GM04503 (cell line): ENCODE measurements around the gene SLC29A2.
"Not testable (repeated sequence)": the region's sequence is repeated elsewhere in the genome, so short reads cannot be mapped to it uniquely, and the experiment has no call there.

ENCODE experiments used
- DNase-seq: peaks from one replicate; pipeline ENCODE4 v3.0.0-alpha.2; 2012; ENCODE audit warnings: low read depth

The SLC29A2 gene

DNA sequence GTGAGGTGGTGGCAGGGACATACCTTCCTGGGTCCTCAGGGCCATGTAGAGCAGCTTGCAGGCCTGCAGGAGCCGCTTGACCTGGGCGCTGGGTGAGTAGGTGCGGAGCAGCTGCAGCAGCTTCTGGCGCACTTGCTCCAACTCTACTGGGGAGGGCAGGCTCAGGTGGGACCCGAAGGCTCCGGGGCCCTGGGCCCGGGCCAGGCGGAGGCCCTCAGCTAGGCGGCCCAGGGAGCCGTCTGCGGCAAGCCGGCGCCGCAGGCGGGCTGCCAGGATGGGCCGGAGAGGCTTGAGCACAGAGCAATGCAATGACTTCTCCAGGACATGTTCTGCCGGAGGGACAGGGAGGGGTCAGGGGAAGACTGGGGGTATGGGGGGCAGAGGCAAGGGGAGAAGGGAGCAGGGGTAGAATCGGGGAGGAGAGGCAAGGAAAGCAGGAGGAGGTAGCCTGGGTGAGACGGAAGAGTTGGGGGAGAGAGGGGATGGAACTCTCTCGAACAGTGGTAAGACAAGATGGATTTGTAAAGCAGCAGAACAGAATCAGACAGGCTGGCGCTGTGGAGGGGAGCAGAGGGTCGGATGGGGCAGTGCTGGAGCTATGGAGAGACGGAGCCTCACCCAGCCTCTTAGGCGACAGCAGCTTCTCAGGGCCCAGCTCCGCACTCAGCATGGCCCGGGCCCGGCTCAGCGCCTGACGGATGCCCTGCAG, 37.5 kb downstream of the SLC29A2 start:
- DNase-seq = no peak

DNA sequence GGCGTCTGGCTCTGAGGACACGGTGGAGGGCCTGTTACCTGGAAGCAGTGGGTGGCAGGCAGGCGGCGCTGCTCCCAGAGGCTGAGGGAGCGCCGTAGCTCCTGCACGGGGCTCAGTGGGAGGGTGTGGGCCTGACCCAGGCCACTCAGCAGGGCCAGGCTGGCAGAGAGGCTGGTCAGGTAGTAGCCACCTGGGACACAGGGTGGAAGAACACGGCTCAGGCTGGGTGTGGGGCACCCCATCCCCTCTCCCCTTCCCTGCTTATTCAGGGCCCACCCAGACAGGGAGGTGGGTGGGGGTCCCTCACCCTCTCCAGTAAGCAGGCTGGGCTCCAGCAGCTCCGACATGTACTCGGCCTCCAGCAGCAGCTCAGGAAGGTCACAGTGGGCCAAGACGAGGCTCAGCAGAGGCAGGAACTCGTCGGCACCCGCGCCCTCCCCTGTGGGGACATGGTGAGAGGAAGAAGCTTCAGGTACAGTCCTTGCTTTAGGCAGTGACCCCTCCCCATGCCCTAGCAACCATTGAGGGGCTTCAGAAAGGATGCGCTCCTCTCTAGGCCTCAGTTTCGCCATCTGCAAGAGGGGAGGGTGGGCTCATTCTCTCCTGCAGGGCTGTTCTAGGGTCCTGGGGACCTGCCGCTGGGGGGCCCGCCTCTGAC, 38.2 kb downstream of the SLC29A2 start:
- no peak for DNase-seq

DNA sequence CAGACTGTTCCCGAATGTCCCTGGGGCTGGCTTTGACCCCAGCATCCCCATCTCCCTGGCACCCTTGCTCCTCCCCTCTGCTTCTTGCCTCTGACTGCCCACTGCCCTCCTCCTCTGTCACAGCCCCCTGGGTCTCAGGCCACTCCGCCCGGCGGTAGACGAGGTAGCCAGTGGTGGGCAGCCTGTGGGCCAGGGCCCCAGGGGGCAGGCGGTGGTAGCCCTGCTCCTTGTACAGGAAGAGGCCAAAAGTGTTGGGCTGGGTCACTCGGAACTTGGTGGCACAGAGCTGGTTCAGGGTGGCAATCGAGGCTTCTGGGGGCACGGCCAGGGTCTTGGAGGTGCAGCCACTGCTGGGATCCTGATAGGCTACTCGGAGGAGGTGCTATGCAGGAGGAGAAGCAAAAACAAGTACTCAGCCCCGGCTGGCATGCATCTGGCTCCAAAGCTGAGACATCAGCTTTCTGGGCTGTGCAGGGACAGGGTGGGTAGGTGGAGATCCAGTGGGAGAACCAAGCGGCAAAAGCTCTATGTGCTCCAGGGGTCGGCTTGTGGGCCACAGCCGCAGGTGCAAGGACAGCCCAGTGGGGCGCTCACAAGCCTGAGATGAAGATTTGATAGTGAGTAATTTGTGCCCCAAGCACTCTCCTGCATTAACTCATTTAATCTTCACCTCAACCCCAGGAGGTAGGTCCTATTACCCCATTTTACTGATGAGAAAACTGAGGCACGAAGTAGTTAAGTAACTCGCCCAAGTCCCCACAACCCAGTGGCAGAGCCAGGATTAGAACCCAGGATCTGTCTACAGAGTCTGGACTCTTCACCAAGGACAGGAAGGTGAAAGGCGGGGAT, 39.0 kb downstream of the SLC29A2 start:
- no peak for DNase-seq

DNA sequence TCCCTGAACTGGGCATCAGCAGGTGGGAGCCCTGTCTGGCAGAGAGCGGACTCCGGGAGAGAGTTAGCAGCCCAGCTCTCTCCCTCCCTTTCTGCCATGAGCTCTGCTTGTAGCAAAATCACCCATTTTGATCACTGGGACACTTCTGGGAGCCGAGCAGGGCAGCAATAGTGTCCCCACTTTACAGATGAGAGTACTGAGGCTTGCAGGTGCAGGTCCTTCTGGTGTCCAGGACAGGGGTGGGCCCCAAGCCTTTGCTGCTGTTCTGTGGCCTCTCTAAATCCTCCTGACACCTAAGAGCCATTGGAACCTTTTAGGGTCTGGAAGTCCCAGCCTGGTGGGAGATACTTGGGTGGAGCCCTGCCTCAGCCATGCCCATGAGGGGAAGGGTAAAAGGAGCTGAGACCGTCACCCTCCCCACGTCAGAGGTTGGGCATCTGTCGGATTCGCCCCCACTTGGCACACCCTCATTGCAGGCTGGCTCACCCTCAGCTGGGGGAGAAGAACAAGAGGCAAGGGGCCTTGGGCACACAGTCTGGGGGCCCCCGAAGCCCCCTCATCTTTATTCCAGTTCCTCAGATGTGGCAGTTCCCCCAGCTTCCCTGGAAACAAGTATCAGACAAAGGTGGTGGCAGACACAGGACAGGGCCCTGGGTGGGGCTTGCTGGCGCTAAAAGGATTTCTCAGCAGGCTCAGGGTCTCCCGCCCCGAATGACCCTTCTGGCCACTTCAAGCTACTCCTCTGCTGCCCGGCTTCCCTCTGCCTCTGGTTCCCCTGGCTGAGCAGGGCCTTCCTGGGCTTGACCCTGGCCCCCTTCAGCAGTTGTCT, 39.8 kb downstream of the SLC29A2 start:
- no peak for DNase-seq

DNA sequence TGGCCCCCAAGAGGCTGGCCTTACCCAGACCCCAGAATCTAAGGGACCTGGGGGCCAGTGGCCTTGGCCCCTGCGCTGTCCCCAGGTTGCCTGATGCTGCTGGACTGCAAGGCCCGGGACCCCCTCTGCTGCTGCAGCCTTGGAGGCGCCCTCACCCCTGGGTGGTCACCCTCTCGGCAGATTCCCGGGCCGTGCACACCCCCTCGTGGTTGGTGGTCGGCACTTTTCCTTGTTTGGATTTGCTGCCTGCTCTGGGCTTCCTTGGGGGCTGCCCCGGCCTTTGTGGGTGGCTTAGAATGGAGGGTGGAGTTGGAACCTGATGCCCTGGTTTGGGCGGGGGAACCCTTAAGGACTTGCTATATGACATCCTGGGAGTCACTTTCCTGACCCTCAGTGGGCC, 40.6 kb downstream of the SLC29A2 start:
- DNase-seq = no peak

DNA sequence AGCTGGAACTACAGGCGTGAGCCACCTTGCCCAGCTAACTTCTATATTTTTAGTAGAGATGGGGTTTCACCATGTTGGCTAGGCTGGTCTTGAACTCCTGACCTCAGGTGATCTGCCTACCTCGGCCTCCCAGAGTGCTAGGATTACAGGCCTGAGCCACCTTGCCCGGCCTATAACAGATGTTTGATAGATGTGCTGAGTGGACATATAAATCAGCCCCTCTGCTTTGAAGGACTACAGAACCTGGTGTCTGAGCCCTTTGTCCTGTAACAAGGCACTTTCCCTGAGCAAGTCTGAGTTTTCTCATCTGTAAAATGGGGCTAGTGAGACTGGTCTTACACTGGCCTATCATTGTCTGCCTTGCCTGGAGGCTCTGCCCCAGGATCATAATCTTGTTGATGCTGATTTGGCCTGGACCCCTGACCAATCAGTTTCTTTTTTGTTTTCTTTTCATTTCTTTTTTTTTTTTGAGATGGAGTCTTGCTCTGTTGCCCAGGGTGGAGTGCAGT, 42.3 kb downstream of the SLC29A2 start:
- DNase-seq = no peak

DNA sequence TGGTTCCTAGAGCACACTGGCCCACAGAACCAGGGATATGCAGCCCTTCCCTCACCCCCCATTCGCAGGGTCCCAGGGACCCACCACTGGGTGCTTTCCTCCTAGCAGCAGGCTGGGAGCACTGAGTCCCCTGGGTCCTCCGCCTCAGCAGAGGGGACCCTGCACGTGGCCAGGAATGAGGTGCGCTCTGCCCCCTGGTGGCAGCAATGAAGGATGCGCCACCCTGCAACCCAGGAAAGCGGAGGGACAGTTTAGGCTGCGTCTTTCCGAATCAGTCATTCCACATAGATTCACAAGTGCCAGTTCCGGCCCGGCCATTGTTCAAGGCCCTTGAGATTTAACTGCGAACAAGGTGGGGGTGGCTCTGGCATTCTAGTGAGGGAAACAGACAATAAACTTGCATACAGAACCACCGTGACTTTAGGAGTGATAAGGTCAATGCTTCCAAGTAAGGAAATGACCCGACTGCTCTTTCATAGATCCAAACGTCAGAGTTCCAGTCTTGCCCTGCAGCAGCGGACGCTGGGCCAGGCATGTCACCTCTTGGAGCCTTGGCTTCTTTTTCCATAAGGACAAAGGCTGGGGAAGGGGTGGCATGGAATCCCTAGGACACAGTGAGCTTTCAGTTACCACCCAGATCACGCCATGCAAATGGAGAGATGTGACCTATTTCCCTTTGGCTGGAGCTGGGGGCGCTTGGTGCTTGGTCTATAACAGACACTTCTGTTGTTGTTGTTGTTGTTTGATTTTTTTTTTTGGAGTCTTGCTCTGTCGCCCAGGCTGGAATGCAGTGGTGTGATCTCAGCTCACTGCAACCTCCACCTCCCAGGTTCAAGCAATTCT, 43.0 kb downstream of the SLC29A2 start:
- no peak for DNase-seq

DNA sequence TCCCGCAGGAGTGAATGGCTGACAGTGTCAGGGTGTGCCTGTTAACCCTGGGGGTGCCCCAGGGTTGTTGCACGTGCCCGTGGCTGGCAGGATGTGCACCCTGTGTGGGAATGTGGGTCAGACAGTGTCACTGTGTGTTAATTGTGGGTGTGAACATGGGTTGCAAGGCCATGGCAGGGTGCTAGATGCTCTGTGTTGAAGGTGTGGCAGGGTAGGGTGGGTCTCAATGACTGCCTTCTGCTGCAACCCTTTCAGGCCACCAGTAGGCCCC, 43.6 kb downstream of the SLC29A2 start:
- DNase-seq = no peak

DNA sequence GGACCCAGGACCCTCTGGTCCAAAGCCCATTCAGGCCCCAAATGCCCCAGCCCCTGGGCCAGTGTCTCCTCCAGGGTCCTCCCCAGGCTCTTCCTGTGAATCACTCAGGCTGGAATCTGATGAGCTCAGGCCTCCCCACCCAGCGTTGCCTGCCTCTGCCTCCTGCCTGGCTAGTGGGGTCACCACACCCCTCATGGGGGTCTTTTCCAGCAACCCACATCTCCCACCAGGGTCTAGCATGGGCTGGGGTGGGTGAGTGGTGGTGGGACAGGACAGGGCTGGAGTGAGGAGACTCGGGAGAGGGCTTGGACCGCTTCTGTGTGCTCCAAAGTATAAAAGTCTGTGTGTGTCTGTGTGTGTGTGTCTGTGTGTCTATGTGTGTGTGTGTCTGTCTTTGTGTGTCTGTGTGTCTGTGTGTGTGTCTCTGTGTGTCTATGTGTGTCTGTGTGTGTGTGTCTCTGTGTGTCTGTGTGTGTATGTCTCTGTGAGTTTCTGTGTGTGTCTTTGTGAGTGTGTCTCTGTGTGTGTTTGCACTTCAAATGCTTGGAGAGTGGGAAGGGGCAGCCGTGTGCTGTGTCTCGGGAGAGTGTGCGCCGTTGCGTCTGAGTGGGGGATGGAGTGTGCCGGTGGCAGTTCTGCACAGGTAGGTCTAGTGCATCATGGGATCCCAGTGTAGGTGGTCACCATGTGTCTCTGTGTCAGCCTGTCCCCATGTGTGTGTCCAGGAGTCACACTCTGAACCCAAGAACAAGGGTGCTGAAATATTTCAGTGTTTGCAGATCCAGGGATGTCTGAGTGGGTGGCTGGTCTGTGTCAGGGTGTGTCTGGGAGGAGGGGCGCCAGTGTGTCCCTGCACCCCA, 44.2 kb downstream of the SLC29A2 start:
- no peak for DNase-seq

DNA sequence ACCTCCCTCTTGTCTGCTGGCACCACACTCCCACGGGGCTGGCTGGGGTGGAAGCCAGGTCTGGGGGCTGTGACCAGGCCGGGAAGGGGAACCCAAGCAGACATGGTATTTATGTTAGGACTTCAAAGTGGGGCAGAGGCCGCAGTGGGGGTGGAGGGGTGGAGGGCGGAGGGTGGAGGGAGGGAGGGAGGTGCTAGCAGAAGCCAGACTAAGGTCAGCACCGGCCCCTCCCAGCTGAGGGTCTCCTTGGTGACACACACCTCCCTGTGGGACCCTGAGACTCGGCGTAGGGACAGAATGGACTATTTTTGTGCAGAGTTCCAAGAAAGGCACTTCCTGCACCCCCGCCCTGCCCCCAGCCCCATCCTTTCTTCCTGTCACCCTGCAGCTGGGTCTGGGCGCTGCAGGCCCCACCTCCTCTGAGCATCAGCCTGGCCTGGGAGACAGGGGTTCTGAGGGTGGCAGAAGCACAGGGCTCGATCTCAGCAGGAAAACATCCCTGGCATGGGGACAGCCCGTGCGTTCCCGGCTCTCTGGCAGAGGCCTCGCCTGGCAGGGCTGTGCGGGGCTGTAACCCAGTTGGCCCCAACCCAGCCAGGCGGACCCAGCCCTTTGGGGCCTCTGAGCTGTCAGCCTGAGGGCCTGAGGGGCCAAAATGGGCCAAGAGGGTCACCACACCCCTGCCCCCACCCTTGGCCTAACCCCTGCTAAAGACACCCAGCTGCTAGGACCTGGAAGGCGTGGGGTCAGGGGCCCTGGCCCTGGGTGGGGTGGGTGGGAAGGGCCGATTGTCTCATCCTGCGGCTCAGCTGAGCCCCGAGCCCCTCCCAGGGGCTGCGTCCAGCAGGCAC, 45.1 kb downstream of the SLC29A2 start:
- no peak for DNase-seq

DNA sequence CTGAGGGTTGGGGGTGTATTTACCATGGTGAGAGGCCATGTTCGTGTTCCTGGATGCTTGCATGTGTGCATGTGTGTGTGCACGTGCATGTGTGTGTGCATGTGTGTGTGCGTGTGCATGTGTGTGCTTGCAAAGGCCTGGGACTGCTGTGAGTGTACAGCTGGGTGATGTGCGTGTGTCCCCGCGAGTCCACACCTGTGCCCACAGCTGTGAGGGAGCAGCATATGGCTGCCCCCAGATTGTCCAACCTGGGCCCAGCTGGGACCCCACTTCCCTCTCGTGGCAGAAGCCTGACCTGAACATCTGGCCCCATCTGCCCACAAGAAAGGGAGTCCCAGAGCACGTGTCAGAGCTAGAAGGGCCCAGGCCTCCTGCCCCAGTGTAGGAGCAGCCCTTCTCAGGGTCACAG, 46.3 kb downstream of the SLC29A2 start:
- DNase-seq = no peak

DNA sequence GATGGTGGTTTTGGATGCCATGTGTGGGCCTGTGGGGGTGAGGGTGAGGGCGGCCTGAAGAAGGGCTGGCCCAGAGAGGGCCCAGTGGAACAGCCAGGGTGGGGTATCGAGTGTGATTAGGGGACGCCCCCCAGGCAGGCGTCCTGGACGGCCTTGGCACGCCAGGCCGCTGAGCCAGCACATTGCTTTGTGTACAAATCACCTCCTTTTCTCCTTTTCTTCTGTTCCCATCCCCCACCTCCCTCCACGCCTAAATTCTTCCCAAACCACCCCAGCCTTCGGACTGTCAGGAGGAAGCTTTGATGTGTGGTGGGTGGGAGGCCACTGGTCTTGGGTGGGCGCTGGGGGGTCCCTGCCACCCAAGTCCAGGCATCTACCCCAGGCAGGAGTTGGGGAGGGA, 46.9 kb downstream of the SLC29A2 start:
- DNase-seq = no peak

DNA sequence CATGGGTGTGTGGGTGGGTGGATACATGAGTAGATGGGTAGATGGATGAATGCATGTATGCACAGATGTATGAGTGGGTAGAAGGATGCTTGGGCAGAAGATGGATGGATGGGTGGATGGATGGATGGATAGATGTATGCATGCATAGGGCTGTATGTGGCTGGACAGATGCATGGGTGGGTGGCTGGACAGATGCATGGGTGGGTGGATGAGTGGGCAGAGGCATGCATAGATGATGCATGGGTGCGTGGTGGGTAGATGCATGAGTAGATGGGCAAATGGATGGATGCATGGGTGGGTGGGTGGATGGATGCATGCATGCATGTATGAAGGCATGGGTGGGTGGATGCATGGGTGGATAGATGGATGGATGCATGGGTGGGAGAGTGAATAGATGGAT, 47.9 kb downstream of the SLC29A2 start:
- no peak for DNase-seq

DNA sequence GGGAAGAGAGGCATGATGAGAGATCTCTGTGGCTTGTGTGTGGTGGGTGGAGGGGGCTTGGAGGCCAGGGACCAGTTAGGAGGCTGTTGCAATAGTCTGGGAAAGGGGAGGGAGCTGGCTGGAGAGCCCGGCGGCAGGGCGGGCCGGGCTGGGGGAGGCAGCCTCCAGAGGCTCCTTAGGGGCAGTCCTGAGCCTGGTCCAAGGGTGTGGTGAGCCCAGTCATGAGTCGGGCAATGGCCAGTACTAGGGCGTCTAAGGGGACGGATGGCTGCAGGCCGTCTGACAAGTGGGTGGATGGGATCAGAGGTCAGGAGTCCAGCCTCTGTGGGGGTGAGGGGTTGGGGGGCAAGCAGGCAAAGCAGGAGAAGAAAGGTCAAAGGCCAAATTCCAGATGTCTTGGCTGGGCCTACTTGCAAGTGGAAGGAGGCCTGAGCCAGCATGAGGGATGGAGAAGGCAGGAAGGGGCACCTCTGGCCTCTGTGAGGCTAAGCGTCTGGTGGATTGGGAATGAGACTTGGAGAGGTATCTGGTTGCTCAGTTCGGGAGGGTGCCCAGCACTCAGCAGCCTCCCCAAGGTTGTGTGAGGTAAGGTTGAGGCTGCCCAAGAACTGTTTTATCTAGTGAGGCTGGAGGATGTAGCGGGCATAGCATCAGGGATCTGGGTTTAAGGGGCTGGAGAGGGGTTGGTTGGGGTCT, 48.7 kb downstream of the SLC29A2 start:
- no peak for DNase-seq

DNA sequence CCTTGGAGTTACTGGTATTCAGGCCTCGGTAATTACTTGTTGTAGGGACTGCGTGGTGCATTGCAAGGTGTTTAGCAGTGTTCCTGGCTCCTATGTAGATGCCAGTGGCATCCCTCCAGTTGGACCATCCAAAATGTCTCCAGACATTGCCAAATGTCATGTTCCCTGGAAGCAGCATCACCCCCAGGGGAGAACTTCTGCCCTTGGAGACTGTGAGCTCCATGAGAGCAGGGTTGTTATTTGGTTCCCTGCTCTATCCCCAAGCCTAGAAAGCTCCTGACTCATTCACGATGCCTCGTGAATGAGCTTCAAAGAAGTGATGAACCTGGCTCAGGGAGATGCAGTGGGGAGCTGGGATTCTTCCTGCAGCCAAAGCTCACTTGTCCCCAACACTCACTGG, 50.0 kb downstream of the SLC29A2 start:
- no peak for DNase-seq

DNA sequence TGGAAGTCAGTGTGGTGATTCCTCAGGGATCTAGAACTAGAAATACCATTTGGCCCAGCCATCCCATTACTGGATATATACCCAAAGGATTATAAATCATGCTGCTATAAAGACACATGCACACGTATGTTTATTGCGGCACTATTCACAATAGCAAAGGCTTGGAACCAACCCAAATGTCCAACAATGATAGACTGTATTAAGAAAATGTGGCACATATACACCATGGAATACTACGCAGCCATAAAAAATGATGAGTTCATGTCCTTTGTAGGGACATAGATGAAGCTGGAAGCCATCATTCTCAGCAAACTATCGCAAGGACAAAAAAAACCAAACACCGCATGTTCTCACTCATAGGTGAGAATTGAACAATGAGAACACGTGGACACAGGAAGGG, 50.8 kb downstream of the SLC29A2 start:
- DNase-seq = not testable (repeated sequence)

DNA sequence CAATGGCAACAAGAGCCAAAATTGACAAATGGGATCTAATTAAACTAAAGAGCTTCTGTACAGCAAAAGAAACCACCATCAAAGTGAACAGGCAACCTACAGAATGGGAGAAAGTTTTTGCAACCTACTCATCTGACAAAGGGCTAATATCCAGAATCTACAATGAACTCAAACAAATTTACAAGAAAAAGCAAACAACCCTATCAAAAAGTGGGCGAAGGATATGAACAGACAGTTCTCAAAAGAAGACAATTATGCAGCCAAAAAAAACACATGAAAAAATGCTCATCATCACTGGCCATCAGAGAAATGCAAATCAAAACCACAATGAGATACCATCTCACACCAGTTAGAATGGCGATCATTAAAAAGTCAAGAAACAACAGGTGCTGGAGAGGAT, 51.3 kb downstream of the SLC29A2 start:
- not testable (repeated sequence) for DNase-seq

DNA sequence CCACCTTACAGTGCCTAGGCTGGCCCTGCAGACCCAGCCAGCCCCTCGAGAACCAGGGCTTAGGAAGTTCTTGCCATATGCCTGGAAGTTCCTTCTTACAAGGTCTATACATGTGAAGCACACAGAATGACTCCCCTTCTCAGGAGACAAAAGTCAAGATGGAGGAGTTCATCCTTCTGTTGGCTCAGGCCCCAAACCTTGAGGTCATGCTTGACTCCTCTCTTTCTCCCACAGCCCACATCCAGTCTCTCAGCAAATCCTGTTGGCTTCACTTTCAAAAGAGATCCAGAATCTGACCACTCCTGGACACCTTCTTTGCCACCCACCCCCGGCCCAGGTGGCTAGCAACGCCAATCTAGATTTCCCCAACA, 53.0 kb downstream of the SLC29A2 start:
- DNase-seq = no peak
